A673 (cell line): ENCODE results near the gene ARHGAP22. TPM values are rescaled to one million over a fixed set of nuclear protein-coding genes. Genes with fewer than 3 reads are reported as not detected.

Source experiments
- BruUV-seq: library from RNA; stranded (reverse); fragments of 400-500 nt; replicated peaks from 2 replicates; lab custom pipeline; 2021; lab: Mats Ljungman, UMichigan
- CTCF ChIA-PET: fragments of 300-600 bp; sonication (Branson Sonifier 250); formaldehyde crosslinking; loops from one replicate; lab custom pipeline; 2022; ENCODE audit warnings: antibody characterized with exemption; lab: Charles Lee
- POLR2A ChIA-PET: fragments of 300-600 bp; sonication (Branson Sonifier 250); formaldehyde crosslinking; loops from one replicate; lab custom pipeline; 2022; ENCODE audit warnings: antibody characterized with exemption; ENCODE audit not compliant: low non-redundant PET; lab: Charles Lee
- DNase-seq: peaks from one replicate; pipeline ENCODE4 v3.0.0-alpha.2; 2015; ENCODE audit warnings: low spot score
- H3K27ac ChIP-seq: fragments of 200-600 bp; sonication (generic); 2 replicates; pipeline ENCODE4 v1.5.1; 2016; ENCODE audit warnings: mixed run types, low read depth, mild to moderate bottlenecking, mixed read lengths, antibody characterized with exemption, low read length; ENCODE audit not compliant: poor library complexity, severe bottlenecking
- H3K27me3 ChIP-seq: fragments of 200-600 bp; sonication (generic); replicated peaks from 2 replicates; pipeline ENCODE4 v1.6.1; 2017; ENCODE audit warnings: mixed run types, low read depth, mild to moderate bottlenecking, mixed read lengths, antibody characterized with exemption, low read length; ENCODE audit not compliant: insufficient read depth, poor library complexity
- H3K36me3 ChIP-seq: fragments of 200-600 bp; sonication (generic); 2 replicates; pipeline ENCODE4 v1.6.1; 2016; ENCODE audit warnings: mixed run types, mild to moderate bottlenecking, mixed read lengths, antibody characterized with exemption, low read length; ENCODE audit not compliant: insufficient read depth, poor library complexity, severe bottlenecking
- H3K4me1 ChIP-seq: fragments of 200-600 bp; sonication (generic); 2 replicates; pipeline ENCODE4 v1.6.1; 2017; ENCODE audit warnings: mixed run types, mild to moderate bottlenecking, mixed read lengths, antibody characterized with exemption, low read length; ENCODE audit not compliant: insufficient read depth, poor library complexity, severe bottlenecking
- H3K4me3 ChIP-seq: fragments of 200-600 bp; sonication (generic); 2 replicates; pipeline ENCODE4 v1.5.1; 2016; ENCODE audit warnings: low read depth, mixed run types, mild to moderate bottlenecking, mixed read lengths, low read length; ENCODE audit not compliant: poor library complexity, severe bottlenecking
- H3K9me3 ChIP-seq: fragments of 200-600 bp; sonication (generic); 2 replicates; pipeline ENCODE4 v1.6.1; 2016; ENCODE audit warnings: mixed run types, low read depth, mild to moderate bottlenecking, mixed read lengths, antibody characterized with exemption, low read length; ENCODE audit not compliant: poor library complexity, severe bottlenecking
- EZH2 ChIP-seq: fragments of 200-600 bp; sonication (generic); IDR thresholded peaks from 2 replicates; pipeline ENCODE4 v1.6.1; 2017; ENCODE audit warnings: borderline replicate concordance, low read depth, mild to moderate bottlenecking, mixed read lengths, antibody characterized with exemption, low read length; ENCODE audit not compliant: poor library complexity, severe bottlenecking
- intact Hi-C: fragments of 100-400 bp; cut with micrococcal nuclease; formaldehyde crosslinking; loops from one replicate; pipeline ENCODE4 v1.10.0; 2022; ENCODE audit not compliant: unreplicated experiment
- total RNA-seq: library from RNA; stranded (reverse); gene quantifications from 2 replicates; pipeline ENCODE4 v1.2.3, GENCODE V29; 2021
- TF ChIP-seq, protein P1 (sequence below): fragments of 300-800, 200-600 bp; sonication (generic); conservative IDR thresholded peaks from 2 replicates; pipeline ENCODE4 v1.5.1; 2017; ENCODE audit warnings: low read depth, mild to moderate bottlenecking, antibody characterized with exemption, low read length, moderate library complexity, mixed read lengths

The ARHGAP22 gene
- total RNA-seq, 1 experiment from 2014 or later, result 0.47 TPM

DNA sequence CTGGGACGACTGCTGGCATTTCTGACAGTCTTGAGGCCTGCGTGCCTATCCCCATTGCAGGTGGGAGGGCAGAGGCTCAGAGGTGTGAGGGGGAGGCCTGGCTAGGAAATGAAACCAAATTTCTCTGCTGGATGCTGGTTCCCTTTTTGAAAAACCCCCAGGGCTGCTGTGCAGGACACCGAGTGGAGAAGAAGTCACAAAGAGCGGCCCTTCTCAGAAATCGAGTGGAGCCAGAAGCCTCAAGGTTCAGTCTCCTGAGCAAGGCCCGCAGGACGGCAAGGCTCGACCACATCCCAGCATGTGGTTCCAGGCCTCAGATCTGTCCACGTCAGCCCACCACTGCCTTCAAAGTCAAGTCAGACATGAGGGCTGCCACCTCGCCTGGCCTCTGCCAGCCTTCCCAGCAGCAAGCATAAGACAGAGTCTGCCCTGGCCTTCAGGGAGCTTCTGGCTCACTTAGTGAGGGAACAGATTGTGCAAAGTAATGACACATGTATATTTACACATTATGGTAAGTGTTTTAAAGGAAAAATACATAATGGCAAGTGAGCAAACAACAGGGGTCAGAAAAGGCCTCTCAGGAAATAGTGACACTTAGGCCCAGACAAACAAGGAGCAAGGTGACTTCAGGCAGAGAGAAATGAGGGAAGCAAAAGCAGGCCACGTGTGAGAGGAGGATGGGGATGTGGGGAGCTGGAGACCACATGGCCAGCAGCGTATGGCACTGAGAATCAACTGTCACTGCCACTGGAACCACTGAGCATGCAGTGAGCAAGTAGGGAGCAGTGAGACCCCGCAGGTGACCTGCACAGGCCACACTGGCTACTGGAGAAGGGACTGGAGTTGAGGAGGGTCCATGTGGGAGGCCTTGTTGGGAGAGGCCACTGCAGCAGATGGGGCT lies 86.7 kb downstream of the ARHGAP22 start:
- no peak overlapping the region for H3K4me3 ChIP-seq
- no peak overlapping the region for H3K27ac ChIP-seq
- no peak for TF ChIP-seq EZH2
- TF ChIP-seq, protein P1, sequence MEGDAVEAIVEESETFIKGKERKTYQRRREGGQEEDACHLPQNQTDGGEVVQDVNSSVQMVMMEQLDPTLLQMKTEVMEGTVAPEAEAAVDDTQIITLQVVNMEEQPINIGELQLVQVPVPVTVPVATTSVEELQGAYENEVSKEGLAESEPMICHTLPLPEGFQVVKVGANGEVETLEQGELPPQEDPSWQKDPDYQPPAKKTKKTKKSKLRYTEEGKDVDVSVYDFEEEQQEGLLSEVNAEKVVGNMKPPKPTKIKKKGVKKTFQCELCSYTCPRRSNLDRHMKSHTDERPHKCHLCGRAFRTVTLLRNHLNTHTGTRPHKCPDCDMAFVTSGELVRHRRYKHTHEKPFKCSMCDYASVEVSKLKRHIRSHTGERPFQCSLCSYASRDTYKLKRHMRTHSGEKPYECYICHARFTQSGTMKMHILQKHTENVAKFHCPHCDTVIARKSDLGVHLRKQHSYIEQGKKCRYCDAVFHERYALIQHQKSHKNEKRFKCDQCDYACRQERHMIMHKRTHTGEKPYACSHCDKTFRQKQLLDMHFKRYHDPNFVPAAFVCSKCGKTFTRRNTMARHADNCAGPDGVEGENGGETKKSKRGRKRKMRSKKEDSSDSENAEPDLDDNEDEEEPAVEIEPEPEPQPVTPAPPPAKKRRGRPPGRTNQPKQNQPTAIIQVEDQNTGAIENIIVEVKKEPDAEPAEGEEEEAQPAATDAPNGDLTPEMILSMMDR, result no peak
- DNase-seq, result no peak
- intact Hi-C loops, result no loop called here
- POLR2A ChIA-PET, result no interaction called here
- no TSS peak for BruUV-seq
- H3K4me1 ChIP-seq, result no peaks in the 10 kb centered on the region
- peaks cover 8% of the 10 kb centered on the region for H3K9me3 ChIP-seq
- CTCF ChIA-PET, result no interaction called here
- peaks cover 23% of the 10 kb centered on the region for H3K27me3 ChIP-seq
- no peaks in the 10 kb centered on the region for H3K36me3 ChIP-seq

DNA sequence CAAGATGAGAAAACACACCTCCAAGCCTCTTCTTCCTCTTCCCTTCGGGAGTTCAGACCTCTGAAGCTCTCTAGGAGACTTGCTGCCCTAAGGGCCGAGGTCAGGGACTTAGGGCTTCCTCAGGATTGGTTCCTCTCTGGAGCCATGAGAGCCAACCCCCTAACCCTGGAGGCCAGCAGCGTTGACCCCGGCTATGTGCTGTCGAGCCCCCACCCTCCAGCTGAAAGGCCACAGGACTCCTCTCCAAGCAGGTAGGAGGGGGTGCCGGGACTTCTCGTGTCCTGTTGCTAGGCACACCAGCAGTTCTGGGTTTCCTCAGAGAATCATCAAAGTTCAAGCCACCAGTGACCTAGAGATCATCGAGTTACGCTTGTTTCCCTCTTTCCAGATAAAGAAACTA lies 87.4 kb downstream of the ARHGAP22 start:
- DNase-seq, result no peak
- no peaks in the 10 kb centered on the region for H3K4me1 ChIP-seq
- H3K27me3 ChIP-seq, result peaks cover 16% of the 10 kb centered on the region
- BruUV-seq, result no TSS peak
- H3K4me3 ChIP-seq, result no peak overlapping the region
- intact Hi-C loops, result no loop called here
- ChIA-PET CTCF (no interaction called here), POLR2A (no interaction called here)
- no peaks in the 10 kb centered on the region for H3K36me3 ChIP-seq
- no peak for TF ChIP-seq EZH2
- TF ChIP-seq, protein P1, result no peak
- H3K27ac ChIP-seq, result no peak overlapping the region
- H3K9me3 ChIP-seq, result peaks cover 8% of the 10 kb centered on the region

DNA sequence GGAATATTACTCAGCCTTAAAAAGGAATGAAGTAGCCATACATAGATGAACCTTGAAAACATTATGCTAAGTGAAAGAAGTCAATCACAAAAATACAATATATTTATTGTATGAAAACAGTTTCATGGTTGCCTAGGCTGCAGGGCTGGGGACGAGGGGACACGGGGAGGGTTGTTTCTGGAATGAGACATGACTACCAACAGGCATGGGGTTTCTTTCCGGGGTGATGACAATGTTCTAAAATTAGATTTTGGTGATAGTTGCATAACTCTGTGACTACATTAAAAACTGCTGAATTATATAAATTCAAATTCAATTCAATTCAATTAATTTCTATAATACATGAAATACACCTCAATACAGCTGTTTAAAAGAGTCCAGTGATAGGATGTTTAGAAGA lies 88.0 kb downstream of the ARHGAP22 start:
- Histone ChIP-seq H3K36me3 (no peaks in the 10 kb centered on the region), H3K27ac (no peak overlapping the region), H3K9me3 (peaks cover 8% of the 10 kb centered on the region), H3K4me1 (no peaks in the 10 kb centered on the region), H3K4me3 (no peak overlapping the region), H3K27me3 (peaks cover 11% of the 10 kb centered on the region)
- CTCF ChIA-PET, result no interaction called here
- intact Hi-C loops, result no loop called here
- DNase-seq, result no peak
- TF ChIP-seq EZH2, result no peak
- TF ChIP-seq, protein P1, result no peak
- no TSS peak for BruUV-seq
- POLR2A ChIA-PET, result no interaction called here
